Fibroblast of villous mesenchyme (primary cell): ENCODE measurements around the gene MICALL1. TPM values are rescaled to one million over a fixed set of nuclear protein-coding genes. Genes with fewer than 3 reads are reported as not detected.

Source experiments
- DNase-seq: peaks from one replicate; pipeline ENCODE4 v3.0.0-alpha.2; 2010; ENCODE audit warnings: low read depth
- H3K4me3 ChIP-seq: 2 replicates; pipeline ENCODE4 v1.5.1; 2011; ENCODE audit warnings: low read depth, mild to moderate bottlenecking, low read length
- CTCF ChIP-seq: IDR thresholded peaks from 2 replicates; pipeline ENCODE4 v1.5.1; 2012; ENCODE audit warnings: low read depth, mild to moderate bottlenecking, low read length; ENCODE audit not compliant: insufficient read depth
- total RNA-seq: library from RNA; depleted of rRNA; stranded (reverse); fragments of >200 nt; gene quantifications from 2 replicates; pipeline ENCODE4 v1.2.3, GENCODE V29; 2012

MICALL1 gene
- total RNA-seq, 1 donor = 47.9 TPM

GRCh38 chr22:37916311-37916710 is 10.2 kb downstream of the MICALL1 start:
- H3K4me3 ChIP-seq = no peak overlapping the region
- no peak for DNase-seq
- no peak for TF ChIP-seq CTCF

- no peak for TF ChIP-seq CTCF
- DNase-seq = no peak
- no peak overlapping the region for H3K4me3 ChIP-seq
These were observed 11.9 kb downstream of the MICALL1 start for GRCh38 chr22:37917874-37918548.

GRCh38 chr22:37918580-37919270 is 12.6 kb downstream of the MICALL1 start:
- no peak for DNase-seq
- no peak overlapping the region for H3K4me3 ChIP-seq
- no peak for TF ChIP-seq CTCF

- no peak for DNase-seq
- no peak for TF ChIP-seq CTCF
These were observed 14.0 kb downstream of the MICALL1 start for GRCh38 chr22:37920126-37920525.

GRCh38 chr22:37922191-37922590 is 16.1 kb downstream of the MICALL1 start:
- TF ChIP-seq CTCF = no peak
- no peak overlapping the region for H3K4me3 ChIP-seq
- no peak for DNase-seq

More at GRCh38 chr22:37920126-37920525, 14.0 kb downstream of the MICALL1 start:
- H3K4me3 ChIP-seq = no peak overlapping the region

- no peak for DNase-seq
- no peak for TF ChIP-seq CTCF
- no peak overlapping the region for H3K4me3 ChIP-seq
These were observed 17.8 kb downstream of the MICALL1 start for GRCh38 chr22:37923927-37924326.
